CD4-positive, alpha-beta T cell treated with Interferon gamma for 1 hour (primary cell): Measurements from ENCODE around the gene GFPT2.

ENCODE experiments used
- DNase-seq: peaks from one replicate; pipeline ENCODE4 v3.0.0-alpha.2; 2020

The GFPT2 gene

DNA sequence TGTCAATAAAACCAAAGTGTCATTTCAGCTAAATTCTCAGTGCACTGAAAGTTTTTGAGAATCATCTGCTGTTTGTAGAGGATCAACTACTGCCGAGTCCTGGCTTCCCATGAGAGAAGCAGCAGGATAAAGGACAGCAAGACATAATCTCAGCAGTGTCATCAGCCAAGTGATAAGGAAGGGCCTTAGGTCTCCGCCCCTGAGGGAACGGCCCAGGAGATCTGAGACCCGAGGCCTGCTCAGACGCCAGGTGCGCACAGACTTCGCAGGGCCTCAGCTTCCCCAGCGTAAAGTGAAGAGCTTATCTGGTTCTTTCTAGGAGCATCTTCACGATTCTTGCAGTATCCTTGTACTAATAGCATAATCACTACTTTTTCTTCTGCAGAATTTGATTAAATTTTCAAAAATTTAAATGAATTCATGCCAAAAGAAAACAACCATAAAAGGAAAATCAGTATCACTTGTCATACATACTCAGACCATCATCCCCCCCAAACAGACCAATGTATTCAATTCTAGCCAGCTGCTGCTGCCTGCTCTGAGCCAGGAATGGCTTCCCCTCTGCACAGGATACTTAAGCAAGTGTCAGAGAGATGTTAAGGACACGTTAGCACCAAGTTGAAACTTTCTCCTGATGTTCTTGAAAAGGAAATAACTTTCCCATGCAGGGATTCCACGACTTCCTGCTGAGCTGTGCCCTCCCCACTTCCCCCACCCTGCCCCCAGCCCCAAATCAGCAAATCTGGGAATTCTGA is 2.2 kb downstream of the GFPT2 start:
- no peak for DNase-seq

DNA sequence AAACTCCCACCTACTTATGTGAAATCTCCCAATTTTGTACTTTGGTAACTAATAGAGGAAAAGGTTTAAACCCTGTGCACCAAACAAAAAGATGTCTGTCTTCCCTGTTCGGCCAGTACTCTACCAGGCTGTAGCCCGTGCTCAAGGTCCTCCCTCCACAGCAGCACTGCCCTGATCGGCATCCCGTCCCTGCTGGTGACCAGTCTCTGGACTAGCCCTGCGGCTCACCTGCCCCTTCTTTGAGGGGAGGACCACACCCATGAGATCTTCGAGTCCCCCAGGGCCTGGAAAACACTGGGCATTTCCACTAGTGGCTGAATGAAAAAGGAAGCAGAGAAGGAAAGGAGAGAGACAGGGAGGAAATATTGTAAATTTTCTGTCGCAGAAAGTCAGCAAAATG is 2.8 kb downstream of the GFPT2 start:
- DNase-seq: no peak

DNA sequence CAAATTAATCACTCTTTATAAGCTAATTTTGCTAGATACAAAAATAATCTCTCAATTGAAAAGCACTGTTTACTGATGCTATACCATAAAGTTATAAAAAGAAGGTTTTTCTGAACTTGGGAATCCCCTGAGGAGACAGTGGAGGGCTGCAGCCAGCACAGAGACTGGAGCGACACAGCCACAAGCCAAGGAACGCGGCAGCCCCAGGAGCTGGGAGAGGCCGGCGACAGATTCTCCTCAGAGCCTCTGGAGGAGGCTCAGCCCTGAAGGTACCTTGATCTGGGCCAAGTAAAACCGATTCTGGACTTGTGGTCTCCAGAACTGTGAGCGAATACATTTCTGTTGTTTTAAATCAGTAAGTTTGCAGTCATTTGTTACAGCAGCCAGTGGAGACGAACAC is 3.7 kb downstream of the GFPT2 start:
- DNase-seq: no peak

DNA sequence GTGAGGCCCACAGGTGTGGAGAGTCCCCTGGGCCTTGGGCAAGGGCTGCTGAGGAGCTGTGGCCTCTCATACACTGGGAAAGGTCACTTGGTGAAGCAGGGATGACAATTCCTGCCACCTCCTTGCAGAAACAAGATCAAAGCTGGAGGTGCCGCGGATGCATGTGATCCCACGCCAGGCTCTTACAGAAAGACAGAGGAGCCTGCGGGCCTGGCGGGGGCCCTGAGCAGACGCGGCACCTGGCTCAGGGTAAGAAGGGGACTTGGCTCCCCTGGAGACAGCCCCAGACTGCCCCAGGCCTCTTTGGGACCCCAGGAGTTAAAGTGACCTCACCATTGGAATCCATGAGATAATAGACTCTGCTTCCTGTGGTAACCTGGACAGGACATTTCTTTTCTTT is 4.8 kb downstream of the GFPT2 start:
- DNase-seq: no peak

DNA sequence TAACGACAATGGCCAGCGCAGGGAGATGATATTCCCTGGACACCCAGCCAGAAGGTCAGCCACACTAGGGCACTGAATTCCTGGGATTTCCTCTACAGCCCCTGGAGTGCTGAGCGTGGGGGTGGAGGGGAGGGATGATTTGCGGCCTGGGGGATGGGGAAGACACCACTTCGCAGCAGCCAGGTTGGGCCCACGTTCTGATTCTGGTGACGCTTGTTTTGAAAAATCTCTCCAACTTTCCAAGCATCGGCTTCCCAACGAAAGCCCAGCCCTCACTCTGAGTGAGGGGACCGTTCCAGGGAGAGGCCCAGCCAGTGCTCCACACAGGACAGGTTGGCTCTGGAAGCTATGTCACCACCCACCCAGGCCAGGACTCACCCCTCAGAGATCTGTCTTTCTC is 5.4 kb downstream of the GFPT2 start:
- no peak for DNase-seq

DNA sequence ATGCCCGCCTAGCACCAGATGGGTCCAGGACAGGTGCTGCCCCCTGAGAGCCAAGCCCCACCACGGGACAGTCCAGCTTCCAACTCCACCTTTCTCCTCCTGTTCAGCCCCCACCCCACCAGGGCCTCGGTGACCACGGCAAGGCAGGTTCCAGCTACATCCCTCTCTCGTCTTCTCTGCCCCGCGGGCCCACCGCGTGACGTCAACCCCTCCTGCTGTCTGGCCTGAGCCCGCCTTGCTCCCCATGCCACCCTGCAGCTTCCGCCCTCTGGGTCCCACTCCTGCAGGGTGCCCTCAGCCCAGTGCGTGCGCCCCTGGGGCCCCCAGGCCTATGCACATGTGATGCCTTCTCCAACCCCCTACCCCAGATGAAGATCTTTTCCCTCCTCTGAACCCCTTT is 6.8 kb downstream of the GFPT2 start:
- no peak for DNase-seq

DNA sequence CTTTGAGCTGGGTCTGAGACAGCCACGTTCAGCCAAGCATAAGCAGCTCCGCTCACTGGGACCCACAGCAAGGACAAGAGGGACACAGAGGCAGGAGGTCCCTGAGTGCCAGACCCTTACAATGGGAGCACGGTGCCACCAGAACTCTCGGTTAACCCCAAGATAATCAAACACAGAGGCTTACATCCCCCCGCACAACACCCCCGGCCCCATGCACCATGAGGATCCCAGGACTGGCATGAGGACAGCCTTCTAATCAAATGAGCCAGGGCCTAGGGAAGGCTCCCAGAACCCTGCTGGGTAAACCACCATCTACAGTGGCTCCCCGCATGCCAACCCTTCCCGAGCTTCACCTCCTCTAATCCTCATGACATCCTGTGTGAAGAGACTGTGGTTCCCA is 7.4 kb downstream of the GFPT2 start:
- DNase-seq: no peak

DNA sequence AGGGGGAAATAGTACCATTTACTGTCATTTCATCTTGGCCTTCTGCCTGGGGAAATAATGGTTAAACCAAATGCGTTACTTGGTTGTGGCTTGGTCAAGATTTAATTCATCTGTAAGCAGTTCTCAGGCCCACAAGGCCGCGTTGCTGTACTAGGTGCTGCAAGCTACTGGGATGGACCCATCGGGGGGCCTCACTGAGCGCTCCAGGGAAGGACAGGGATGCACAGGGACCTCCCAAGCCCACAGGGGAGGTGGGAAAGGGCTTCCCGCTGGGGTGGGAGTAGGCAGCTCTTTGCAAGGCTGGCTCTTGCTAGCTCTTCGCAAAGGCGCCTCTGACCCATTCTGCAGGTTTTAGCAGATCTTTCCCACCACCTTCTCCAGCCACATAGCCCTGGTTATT is 8.0 kb downstream of the GFPT2 start:
- no peak for DNase-seq

DNA sequence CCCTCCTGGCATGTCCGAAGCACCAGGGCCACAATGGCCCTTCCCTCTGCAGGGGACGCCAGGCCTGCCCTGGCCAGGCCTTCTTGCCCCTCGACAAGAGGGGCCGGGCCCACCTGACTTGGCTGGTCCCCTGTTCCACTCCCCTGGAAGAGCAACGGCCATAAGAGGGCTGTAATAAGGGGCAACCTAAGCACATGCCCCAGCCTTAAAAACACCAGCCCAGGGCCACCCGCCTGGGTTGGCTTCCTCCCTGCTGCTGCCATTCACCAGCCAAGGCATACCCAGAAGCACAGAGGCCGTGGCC is 8.5 kb downstream of the GFPT2 start:
- DNase-seq: no peak

DNA sequence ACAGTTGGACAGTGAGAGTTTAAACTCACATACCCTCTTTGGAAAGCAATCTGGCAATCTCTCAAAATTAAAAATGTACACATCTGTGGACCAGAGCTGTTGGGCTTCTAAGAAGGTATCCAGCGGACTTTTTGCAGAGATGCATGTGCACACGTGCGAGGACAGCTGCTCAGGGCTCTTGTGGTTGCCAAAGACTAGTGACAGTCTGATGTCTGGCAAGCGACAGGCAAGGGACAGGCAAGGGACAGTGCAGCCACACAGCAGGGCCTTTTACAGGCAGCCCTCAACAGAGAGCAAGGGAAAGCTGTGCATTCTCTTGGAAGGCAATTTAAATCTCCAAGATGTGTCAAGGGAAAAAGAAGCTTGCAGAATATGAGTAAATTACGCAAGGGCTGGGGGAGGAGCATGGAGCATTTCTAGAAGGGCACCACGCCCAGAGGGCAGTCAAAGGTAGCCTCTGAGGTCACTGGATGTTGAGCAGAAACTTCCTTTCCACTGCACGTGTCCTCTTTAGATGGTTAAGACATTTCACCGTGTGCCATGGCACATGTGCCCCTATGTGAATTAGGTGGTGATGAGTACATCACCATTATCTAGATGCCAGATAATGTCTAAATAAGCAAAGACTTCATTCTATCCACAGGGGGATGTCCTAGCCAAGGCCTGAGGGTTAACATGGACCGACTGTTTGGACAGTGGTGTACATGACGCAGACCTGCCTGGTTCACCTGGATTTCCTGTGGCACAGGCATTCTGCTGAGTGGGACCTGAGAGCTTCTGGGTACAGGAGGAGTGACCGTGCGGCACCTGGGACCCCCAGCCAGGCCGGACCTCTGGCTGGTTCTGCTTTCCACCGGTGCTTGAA is 9.1 kb downstream of the GFPT2 start:
- DNase-seq: no peak

DNA sequence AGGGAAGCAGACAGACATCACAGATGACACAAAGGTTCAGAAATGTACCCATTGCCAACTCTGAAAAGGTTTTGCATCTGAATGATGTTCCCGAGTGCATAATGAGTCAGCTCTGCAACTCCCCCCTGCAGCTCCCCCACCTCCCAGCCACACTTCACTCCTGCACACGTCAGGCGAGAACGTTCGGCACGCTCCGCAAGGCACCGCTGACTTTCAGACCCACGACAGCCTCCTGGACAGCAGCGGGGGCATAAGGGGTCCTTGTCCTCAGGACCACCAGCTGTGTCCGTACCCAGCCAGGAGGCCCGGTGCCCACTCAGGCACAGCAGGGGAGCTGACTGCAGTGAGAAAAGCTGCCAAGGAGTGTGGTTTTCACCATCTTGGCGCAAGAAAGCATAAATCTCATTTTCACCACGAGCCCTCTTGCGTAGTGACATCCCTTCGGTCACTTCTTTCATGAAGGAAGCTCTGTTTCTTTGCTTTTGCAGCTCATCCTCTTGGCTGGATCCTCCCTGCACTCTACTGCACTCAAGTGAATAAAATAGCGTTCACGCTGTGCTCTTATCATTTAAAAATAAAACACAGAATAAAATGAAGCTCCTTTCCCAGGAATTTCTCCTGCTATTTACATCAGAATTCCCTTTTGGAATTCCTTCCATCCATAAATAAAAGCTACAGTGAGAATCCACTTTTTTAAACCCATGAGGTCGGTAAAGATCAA is 9.9 kb downstream of the GFPT2 start:
- no peak for DNase-seq

DNA sequence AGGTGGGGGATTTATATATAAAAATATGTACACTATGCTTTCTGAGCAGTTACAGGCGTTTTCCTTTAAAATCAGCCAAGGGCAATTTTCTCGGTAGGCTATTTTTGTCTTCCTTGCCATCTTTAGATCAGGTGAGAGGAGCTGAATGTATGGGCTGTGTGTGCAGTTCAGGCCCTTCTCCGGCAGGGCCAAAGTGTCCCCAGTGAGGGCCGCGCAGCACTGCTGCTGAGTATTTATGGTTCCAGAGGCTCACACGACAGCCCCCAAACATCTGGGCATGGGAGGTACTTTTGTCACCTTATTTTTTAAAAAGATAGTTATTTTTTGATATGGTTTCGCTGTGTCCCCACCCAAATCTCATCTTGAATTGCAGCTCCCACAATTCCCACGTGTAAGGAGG is 11.5 kb downstream of the GFPT2 start:
- DNase-seq: no peak

DNA sequence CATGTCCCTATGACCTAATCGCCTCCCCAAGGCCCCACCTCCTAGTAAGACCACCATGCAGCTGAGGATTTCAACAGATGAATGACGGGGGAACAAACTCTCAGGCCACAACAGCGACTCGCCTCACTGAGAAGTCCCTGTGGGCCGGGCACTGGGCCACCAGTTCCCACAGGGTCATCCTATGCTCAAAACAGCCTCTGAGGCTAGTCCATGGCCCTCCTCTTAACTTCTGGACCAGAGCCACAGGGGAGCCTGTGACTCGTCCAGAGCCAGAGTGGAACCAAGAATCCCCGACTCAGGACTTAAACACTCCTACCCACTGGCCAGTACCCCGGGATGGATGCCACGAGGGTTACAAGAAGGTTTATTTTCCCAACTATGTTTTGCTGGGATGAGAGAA is 12.3 kb downstream of the GFPT2 start:
- DNase-seq: no peak

DNA sequence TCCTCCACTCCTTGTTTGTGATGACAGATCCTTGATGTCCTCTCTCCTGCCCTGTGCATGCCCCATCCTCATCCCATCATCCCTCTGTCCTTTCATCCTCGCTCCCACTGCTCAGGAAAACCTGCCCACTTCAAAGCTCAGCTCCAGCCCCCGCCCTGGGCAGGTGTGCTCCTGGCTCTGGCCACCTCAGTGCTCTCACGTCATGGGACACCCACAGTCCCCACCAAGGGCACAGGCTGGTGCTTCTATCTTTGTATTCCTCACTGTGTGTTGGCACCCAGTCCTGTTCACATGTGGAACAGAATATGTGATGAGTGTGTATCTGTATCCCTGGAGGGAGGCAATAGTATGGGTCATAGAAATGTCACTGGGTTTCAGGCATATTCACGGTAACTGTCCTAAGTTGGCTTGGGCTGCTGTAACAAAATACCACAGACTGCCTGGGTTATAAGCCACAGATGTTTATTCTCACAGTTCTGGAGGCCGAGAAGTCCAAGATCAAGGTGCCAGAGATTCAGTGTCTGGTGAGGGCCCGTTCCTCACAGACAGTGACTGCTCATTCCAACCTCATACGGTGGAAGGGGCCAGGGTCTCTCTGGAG is 13.5 kb downstream of the GFPT2 start:
- DNase-seq: no peak

DNA sequence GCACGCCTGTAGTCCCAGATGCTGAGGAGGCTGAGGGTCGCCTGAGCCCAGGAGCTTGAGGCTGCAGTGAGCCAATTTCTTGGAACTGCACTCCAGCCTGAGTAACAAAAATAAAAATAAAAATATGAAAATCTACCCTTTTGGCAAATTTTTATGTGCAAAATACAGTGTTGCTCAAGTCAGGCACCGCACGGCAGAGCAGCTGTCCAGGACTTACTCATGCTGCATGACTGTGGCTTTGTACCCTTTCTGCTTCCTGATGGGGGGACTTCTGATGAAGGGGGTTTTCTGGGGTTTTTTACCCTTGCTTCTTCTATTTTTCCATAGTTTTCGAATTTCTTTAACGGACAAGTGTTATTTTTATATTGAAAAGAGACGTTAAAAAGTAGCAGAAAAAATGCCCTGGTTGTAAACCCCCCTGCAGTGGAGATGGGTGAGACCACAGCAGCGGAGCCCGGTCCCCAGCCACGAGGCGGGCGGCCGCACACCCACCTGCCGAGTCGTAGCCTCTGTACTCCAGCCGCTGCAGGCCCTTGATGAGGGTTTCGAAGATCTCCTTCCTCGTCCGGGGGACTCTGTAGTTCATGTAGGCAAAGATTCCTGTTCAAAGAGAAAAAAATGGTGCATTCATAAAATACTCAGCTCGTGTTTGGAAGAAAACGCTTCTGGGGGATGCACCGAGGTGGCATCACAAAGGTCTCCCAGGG is 15.0 kb downstream of the GFPT2 start:
- DNase-seq: no peak

DNA sequence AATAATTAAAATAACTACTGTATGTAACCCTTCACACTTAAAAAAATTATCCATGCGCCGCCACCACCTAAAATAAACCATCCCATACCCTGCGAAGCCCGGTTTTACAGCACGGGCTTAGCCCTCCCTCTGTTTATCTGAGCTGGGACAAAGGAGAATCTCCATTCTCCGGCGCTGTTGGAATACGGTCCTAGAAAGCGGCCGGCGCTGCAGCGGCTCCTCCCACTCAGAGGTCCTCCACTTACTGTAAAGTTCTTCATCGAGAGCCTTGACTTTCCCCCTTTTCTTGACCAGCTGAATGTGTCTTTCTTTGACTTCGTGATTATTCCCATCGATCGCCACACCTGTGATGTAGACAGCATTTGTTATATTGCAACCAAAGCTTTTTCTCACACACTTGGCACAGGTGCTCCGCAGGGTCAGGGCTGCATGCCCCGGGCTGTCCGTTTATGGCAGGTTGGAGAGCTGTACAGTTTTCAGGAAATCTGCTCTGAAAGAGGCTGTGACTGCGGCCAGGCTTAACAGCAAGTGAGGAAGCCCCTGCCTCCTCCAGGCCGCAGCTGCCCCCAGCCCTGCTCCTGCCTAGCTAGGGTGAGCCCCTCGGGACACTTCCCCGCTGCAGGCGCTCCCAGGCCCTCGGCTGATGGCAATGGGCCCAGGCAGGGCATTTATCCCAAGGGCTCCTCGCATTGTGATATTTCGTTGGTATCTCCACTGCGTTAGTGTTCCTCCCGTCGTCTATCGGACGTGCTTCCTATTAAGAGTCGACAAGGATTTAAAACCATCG is 16.7 kb downstream of the GFPT2 start:
- no peak for DNase-seq

DNA sequence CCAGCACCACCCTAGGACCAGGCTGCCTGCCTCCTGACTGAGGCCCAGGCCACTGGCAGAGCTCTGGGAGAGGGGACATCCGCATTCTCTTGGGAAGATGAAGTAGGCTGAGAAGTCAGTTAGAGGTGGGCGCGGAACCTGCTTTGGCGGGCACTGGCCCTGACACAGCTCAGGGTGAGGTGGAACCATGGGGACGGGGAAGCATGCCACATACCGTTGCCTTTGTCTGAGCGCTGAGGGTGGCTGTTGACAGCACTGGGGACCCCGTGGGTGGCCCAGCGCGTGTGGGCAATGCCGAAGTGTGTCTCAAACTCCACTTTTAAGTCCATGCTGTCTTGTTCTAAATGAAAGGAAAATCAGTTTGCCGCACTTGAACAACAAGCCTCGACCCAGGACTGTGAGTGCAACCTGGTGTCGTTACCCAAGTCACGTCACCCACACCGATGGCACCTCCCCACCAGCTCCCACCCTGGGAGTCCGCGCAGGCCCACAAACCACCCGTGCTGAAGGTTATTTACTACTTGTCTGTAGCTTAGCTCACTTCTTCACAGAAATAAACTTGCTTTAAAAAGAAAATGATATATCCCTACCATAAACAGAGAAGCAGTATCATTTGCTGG is 17.4 kb downstream of the GFPT2 start:
- DNase-seq: no peak

DNA sequence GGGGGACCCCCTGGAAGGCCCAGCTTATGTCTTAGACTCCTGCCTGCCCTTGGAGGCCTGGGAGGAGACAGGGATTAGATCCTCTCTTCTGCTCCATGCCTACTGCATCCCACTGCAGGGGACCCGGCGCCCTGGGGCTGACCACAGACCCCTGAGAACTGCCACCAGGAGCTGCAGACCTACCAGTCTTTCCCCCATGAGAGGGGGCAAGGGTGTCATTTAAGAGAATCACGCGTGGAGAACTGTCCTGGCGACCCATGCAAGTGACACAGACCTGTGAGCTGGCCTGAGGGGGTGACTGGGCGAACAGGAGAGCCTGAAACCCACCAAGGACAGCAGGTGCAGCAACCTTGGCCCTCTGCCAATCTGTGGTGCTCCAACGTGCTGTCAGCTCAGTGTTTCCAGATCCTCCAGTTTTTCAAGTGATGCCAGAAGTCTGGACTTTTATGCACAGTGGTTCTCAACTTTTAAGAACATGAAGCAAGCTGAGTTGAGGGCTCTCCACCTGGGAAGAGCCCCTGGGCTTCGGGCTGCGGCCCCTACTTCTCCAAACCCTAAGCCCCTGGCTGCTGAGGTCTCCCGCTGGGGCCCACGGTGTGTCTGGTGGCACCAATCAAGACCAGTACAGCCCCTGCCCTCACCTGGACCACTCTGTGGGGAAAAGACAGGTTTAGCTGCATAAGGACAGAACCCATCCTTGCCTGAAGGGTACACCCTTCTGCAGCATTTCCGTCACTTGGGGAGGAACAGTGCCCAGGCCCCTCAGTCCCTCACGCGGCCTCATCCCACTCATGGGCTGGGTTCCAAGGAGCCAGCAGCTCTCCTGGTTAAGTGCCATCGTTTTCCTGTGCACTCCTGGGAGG is 18.2 kb downstream of the GFPT2 start:
- no peak for DNase-seq

DNA sequence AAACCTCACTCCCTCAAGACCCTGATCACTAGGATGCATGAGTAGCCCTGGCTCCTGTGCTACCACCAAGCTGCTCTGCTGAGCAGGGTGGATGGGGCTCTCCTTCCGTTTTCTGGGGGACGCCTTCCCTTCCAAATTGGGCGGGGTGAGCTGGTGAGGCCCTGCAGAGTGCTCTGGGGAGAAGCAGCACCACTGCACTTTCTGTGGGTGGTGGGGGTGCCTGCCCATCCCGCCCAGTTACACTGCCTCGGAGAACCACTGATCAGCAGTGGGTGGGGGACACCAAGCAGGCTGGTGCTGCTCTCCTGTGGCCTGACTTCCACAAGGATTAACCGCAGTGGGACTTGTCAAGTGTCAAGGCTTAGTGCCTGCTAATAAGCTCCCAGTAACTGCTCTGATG is 19.0 kb downstream of the GFPT2 start:
- no peak for DNase-seq

DNA sequence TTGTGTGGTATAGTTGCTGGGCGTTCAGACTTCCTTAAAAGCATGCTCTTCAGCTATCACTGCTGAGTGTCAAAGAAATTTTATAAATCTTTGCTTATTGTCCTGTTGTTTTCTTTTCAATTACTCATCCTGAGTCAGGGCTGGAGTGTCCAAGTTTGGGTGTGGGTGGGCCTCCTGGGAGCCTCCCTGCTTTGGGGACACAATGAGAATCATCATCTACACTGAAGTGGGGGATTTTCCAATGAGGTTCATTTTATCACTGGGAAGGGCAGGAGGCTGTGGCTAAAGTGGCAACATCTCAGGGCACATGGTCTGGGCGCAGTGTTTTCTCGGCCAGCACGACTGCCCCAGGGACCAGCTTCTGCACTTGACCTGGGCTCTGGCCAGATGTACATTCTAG is 19.5 kb downstream of the GFPT2 start:
- DNase-seq: no peak

DNA sequence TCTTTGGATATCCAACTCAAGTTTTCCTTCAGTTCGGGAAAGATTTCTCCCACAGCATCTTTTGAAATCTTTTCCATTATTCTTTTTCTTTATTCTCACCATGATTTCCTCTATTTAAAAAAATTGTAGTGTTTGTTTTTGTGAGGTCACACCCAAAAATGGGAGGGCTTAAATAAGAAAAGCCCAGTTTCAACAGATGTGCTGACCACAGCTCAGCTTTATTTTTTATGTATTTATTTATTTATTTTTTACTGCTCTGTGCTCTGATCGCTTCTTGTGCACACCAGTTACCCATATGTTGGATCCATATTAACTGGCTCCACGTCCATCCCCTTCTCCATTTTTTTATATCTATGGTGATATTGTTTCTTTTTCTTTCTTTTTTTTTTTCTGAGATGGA is 20.3 kb downstream of the GFPT2 start:
- DNase-seq: no peak
